Measurements from ENCODE around the gene UQCR10.

DNA sequence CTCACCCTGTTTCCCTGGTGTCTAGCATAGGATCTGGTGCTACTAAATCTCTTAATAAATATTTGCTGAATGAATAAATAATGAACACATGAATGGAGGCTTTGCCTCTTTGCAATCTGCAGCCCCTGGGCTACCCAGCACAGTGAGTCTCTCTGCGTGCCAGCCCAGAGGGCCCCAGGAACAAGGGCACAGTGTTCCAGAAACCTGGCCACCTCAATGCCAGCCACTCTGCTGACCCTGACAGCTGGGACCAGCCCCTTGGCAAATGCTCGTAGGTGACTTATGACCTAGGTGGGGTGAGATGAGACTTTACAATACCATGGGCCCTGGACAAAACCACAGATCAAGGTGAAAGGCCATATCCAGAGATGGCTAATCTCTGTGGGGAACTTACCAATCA lies 31.6 kb downstream of the UQCR10 start:
- TF ChIP-seq, protein P1, sequence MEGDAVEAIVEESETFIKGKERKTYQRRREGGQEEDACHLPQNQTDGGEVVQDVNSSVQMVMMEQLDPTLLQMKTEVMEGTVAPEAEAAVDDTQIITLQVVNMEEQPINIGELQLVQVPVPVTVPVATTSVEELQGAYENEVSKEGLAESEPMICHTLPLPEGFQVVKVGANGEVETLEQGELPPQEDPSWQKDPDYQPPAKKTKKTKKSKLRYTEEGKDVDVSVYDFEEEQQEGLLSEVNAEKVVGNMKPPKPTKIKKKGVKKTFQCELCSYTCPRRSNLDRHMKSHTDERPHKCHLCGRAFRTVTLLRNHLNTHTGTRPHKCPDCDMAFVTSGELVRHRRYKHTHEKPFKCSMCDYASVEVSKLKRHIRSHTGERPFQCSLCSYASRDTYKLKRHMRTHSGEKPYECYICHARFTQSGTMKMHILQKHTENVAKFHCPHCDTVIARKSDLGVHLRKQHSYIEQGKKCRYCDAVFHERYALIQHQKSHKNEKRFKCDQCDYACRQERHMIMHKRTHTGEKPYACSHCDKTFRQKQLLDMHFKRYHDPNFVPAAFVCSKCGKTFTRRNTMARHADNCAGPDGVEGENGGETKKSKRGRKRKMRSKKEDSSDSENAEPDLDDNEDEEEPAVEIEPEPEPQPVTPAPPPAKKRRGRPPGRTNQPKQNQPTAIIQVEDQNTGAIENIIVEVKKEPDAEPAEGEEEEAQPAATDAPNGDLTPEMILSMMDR (IDR thresholded peaks at IDR 0.05) = no peak
- TF ChIP-seq EP300 (IDR thresholded peaks at IDR 0.05) = no peak
- TF ChIP-seq POLR2A (IDR thresholded peaks at IDR 0.05) = no peak
